Gastroesophageal sphincter (tissue), 4 donors: ENCODE measurements around the gene KIAA1614. TPM values are rescaled to one million over a fixed set of nuclear protein-coding genes. Genes with fewer than 3 reads are reported as not detected.
A peak's percentile ranks its signal among the peaks of the same experiment; 100 is the strongest.
"Not testable (repeated sequence)": the region's sequence is repeated elsewhere in the genome, so short reads cannot be mapped to it uniquely, and the experiment has no call there.

Experiments
- ATAC-seq: fragments of 150-250 bp; one replicate; pipeline ENCODE4 v1.9.1; 2016; ENCODE audit warnings: mild to moderate bottlenecking, moderate library complexity
- H3K27ac ChIP-seq, 4 donors: fragments of 200-600 bp; sonication (generic) in 3 of 4; 1 replicate in 3 of 4; 2 replicates in 1 of 4; pipeline ENCODE4 v1.5.1; 2016 to 2019
- H3K27me3 ChIP-seq: fragments of 200-600 bp; sonication (generic); one replicate; pipeline ENCODE4 v1.5.1; 2019
- H3K36me3 ChIP-seq, 2 donors: fragments of 200-600 bp; sonication (generic); one replicate each; pipeline ENCODE4 v1.5.1; 2019; ENCODE audit warnings: control low read depth in 1 of 2
- H3K4me1 ChIP-seq, 3 donors: fragments of 200-600 bp; sonication (generic); 1 replicate in 2 of 3; 2 replicates in 1 of 3; pipeline ENCODE4 v1.5.1; 2016 to 2019; ENCODE audit warnings: control low read depth in 2 of 3
- H3K4me3 ChIP-seq, 2 donors: fragments of 200-600 bp; sonication (generic); one replicate each; pipeline ENCODE4 v1.5.1; 2019; ENCODE audit warnings: mild to moderate bottlenecking in 1 of 2, moderate library complexity in 1 of 2
- H3K9me3 ChIP-seq, 3 donors: fragments of 200-600 bp; sonication (generic); one replicate each; pipeline ENCODE4 v1.5.1; 2017 to 2019; ENCODE audit warnings: control low read depth in 2 of 3
- EP300 ChIP-seq: sonication (generic); formaldehyde crosslinking; IDR thresholded peaks from one replicate; pipeline ENCODE4 v1.6.1; 2017; ENCODE audit warnings: antibody characterized with exemption, mild to moderate bottlenecking
- POLR2A ChIP-seq, 2 donors: fragments of 450-650 bp; IDR thresholded peaks; one replicate each; pipeline ENCODE4 v1.6.1; 2017; ENCODE audit warnings: antibody characterized with exemption in 2 of 2, mild to moderate bottlenecking in 2 of 2, moderate library complexity in 1 of 2
- POLR2AphosphoS5 ChIP-seq: sonication (generic); formaldehyde crosslinking; IDR thresholded peaks from one replicate; pipeline ENCODE4 v1.6.1; 2017; ENCODE audit warnings: antibody characterized with exemption
- WGBS, 2 donors: methylation state at CpG; one replicate each; pipeline ENCODE4 v1.1.5; 2018; ENCODE audit warnings: low coverage in 1 of 2; 5-methylcytosine and 5-hydroxymethylcytosine counted together
- total RNA-seq, 4 donors: library from RNA; depleted of rRNA; stranded (reverse); fragments of >200 nt; gene quantifications; one replicate each; pipeline ENCODE4 v1.1.0, GENCODE V29; 2016
- TF ChIP-seq, protein P1 (sequence below), 4 experiments: fragments of 200-600 bp in 2 of 4; fragments of 450-650 bp in 2 of 4; sonication (generic) in 1 of 4; IDR thresholded peaks; one replicate each; pipeline ENCODE4 v1.5.1; 2017 to 2019; ENCODE audit warnings: antibody characterized with exemption in 4 of 4, mild to moderate bottlenecking in 2 of 4, moderate library complexity in 2 of 4

The KIAA1614 gene
- total RNA-seq, 4 donors from 2014 or later: 11.2 to 30.9 (median 16.7) TPM

GRCh38 chr1:180967558-180967957 is 54.9 kb downstream of the KIAA1614 start:
- no peak overlapping the region for H3K4me3 ChIP-seq
- H3K9me3 ChIP-seq: no peaks in the 10 kb centered on the region
- peaks cover 0 to 55% of the 10 kb centered on the region in 2 donors for H3K36me3 ChIP-seq
- no peaks in the 10 kb centered on the region for H3K27me3 ChIP-seq
- WGBS, 2 donors: 36 to 88% methylated on average over 1 of the region's 1 CpG
- ATAC-seq: no peak
- TF ChIP-seq POLR2A (IDR thresholded peaks at IDR 0.05) (no peak), EP300 (no peak), POLR2AphosphoS5 (no peak)
- TF ChIP-seq, protein P1, sequence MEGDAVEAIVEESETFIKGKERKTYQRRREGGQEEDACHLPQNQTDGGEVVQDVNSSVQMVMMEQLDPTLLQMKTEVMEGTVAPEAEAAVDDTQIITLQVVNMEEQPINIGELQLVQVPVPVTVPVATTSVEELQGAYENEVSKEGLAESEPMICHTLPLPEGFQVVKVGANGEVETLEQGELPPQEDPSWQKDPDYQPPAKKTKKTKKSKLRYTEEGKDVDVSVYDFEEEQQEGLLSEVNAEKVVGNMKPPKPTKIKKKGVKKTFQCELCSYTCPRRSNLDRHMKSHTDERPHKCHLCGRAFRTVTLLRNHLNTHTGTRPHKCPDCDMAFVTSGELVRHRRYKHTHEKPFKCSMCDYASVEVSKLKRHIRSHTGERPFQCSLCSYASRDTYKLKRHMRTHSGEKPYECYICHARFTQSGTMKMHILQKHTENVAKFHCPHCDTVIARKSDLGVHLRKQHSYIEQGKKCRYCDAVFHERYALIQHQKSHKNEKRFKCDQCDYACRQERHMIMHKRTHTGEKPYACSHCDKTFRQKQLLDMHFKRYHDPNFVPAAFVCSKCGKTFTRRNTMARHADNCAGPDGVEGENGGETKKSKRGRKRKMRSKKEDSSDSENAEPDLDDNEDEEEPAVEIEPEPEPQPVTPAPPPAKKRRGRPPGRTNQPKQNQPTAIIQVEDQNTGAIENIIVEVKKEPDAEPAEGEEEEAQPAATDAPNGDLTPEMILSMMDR (IDR thresholded peaks at IDR 0.05): no peak
- peaks cover 0 to 7% (median 0%) of the 10 kb centered on the region in 3 donors for H3K4me1 ChIP-seq
- no peak overlapping the region for H3K27ac ChIP-seq

DNA sequence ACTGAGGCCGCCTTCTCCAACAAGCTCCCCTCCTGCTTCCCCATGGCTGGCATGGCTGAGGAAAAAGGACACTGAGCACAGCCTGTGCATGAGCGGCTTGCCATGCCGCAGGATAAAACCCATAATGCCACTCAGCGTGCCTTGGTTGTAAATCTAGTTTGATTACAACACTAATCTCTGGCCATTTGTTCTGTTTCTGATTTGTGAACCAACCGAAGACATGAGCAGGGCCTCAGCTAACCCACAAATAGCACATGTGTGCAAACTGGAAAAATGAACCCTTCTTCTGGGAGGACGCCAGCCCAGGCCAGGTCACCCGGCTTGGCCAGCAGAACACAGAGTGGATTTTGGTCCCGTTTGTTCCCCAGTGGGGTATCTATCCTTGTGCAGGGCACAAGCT is 56.1 kb downstream of the KIAA1614 start:
- not testable (repeated sequence) for ATAC-seq
- 86 to 92% methylated on average over 4 to 7 of the region's 8 CpGs for WGBS, 2 donors

GRCh38 chr1:180969434-180969833 is 56.7 kb downstream of the KIAA1614 start:
- ATAC-seq: peak; percentile 34
- 69 to 85% methylated on average over 6 of the region's 8 CpGs for WGBS, 2 donors
- no peak for TF ChIP-seq POLR2A (IDR thresholded peaks at IDR 0.05)
- no peak overlapping the region for H3K27ac ChIP-seq
- peaks cover 0 to 63% of the 10 kb centered on the region in 2 donors for H3K36me3 ChIP-seq
- no peaks in the 10 kb centered on the region for H3K9me3 ChIP-seq
- H3K27me3 ChIP-seq: no peaks in the 10 kb centered on the region
- no peak overlapping the region for H3K4me3 ChIP-seq
- peaks cover 0 to 23% (median 0%) of the 10 kb centered on the region in 3 donors for H3K4me1 ChIP-seq

More for the DNA sequence above, 56.1 kb downstream of the KIAA1614 start:
- H3K27ac ChIP-seq, H3K9me3 ChIP-seq, H3K27me3 ChIP-seq, H3K4me3 ChIP-seq: not testable (repeated sequence)
- H3K36me3 ChIP-seq: peaks cover 0 to 62% of the 10 kb centered on the region in 2 donors
- peaks cover 0 to 17% (median 0%) of the 10 kb centered on the region in 3 donors for H3K4me1 ChIP-seq

DNA sequence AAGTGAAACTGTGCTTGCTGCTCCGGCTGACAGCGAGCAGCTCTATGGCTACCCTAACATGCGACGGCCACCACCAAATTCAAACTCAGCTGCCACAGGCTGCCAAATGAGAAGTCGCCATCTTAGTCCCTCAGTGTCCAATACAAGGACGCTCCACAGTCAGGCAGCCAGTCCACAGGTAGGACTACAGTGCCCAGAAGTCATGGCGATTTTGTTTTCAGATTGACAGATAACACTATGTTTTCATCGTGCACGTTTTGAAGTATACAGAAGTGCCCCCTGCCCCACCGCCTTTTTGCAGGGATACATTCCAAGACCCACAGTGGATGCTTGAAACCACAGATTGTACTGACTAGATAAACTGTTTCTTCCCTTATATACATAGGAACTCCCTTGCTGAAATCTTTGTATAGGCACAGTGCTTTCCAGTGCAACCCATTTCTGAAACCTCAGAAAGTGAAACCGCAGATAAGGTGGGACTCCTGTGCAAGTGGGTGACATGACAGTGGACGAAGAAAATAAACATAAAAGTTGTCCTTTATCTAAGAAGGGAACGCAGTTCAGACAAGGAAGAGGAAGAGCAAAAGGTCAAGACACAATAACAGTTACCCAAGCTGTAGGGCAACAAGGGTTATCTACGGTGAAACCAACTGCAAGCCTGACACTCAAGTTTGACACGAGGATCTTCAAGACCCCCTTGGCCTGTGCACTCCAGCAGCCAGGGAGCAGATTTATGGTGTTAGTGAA is 57.8 kb downstream of the KIAA1614 start:
- H3K4me3 ChIP-seq: no peak overlapping the region
- no peak overlapping the region for H3K27ac ChIP-seq
- no peaks in the 10 kb centered on the region for H3K27me3 ChIP-seq
- H3K9me3 ChIP-seq: no peaks in the 10 kb centered on the region
- ATAC-seq: no peak
- no peak for TF ChIP-seq POLR2A (IDR thresholded peaks at IDR 0.05)
- H3K4me1 ChIP-seq: peaks cover 0 to 34% (median 0%) of the 10 kb centered on the region in 3 donors
- H3K36me3 ChIP-seq: peaks cover 0 to 56% of the 10 kb centered on the region in 2 donors
- WGBS, 2 donors: 77 to 80% methylated on average over 9 of the region's 15 CpGs

DNA sequence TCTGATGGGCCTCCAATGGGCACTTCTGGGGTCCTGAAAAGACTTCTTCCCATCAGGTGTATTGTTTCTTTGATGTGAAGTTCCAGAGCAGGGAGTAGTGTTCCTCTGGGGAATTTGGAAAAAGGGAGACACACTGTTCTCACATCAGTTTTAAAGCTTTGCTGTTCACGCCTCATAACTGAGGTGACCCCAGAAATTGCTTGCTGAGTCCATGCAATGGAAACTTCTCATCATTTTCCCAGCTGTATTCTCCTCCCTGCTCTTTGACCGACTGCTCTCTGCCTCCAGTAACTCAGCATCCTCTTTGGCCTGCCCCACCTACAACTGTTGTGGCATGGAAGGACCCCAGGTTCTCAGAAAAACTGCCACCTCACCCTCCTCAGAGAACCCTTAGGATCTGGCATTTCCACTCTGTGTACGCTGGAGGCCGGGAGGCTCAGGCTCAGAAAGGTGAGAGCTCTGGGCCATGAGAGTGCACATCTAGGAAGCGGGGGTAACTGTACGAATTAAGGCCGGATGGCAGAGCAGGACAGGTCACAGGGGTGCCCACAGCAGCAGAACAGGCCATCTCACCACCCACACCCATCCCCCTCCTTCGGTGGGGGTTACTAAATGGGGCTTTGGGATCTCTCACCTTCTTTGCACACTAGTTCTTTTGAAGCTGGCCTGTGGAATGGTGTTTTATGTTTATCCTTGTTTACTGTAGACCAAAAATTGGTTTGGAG is 58.7 kb downstream of the KIAA1614 start:
- no peak for ATAC-seq
- H3K4me3 ChIP-seq: no peak overlapping the region

DNA sequence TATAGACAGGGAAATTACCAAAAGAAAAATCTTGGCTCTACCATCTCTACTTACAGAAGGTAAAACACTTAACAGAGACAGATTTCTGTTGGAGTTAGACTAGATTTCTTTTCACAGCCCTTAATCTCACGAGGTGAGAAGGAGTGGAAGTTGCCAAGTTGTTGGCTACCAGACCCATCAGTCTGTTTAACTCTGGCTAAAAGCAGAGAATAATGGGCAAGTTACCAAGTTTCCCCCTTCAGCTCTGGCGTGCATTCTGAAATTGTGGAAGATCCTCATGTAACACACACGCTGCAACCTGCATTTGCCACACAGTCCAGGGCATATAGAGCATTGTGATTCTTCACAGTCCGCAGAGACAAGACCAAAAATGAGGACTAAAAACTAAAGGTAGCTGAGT is 60.7 kb downstream of the KIAA1614 start:
- WGBS, 2 donors: 38 to 50% methylated on average over 1 to 4 of the region's 4 CpGs
- peaks cover 0 to 67% of the 10 kb centered on the region in 2 donors for H3K36me3 ChIP-seq
- H3K4me1 ChIP-seq: peaks cover 0 to 40% (median 0%) of the 10 kb centered on the region in 3 donors
- no peaks in the 10 kb centered on the region for H3K27me3 ChIP-seq
- TF ChIP-seq POLR2A (IDR thresholded peaks at IDR 0.05): no peak
- TF ChIP-seq, protein P1 (IDR thresholded peaks at IDR 0.05): no peak
- no peak for TF ChIP-seq POLR2AphosphoS5
- no peak for TF ChIP-seq EP300
- no peaks in the 10 kb centered on the region for H3K9me3 ChIP-seq
- H3K27ac ChIP-seq: peak overlapping the region in 3 of 4 donors; percentile 5 to 25 (median 12)
- no peak overlapping the region for H3K4me3 ChIP-seq
- no peak for ATAC-seq

More for the DNA sequence above, 58.7 kb downstream of the KIAA1614 start:
- Histone ChIP-seq H3K27ac (no peak overlapping the region), H3K27me3 (no peaks in the 10 kb centered on the region), H3K4me1 (peaks cover 0 to 40% (median 0%) of the 10 kb centered on the region in 3 donors), H3K9me3 (no peaks in the 10 kb centered on the region), H3K36me3 (peaks cover 0 to 61% of the 10 kb centered on the region in 2 donors)
- WGBS, 2 donors: 71 to 93% methylated on average over 1 to 3 of the region's 8 CpGs
- no peak for TF ChIP-seq POLR2AphosphoS5
- TF ChIP-seq, protein P1 (IDR thresholded peaks at IDR 0.05): no peak
- no peak for TF ChIP-seq EP300
- no peak for TF ChIP-seq POLR2A (IDR thresholded peaks at IDR 0.05)
